Endothelial cell of umbilical vein (primary cell): ENCODE data around the gene CFAP99. TPM values are rescaled to one million over a fixed set of nuclear protein-coding genes. Genes with fewer than 3 reads are reported as not detected.

Experiments used
- BruUV-seq: library from RNA; stranded (reverse); fragments of 400-500 nt; replicated peaks from 2 replicates; lab custom pipeline; 2021; lab: Mats Ljungman, UMichigan
- CTCF ChIA-PET: fragments of 300-600, 350-600 bp; sonication (Branson Sonifier 250); formaldehyde crosslinking; loops from one replicate; lab custom pipeline; 2021; ENCODE audit warnings: antibody characterized with exemption, inconsistent platforms; lab: Charles Lee
- POLR2A ChIA-PET: fragments of 300-600, 350-600 bp; sonication (Branson Sonifier 250); formaldehyde crosslinking; loops from one replicate; lab custom pipeline; 2021; ENCODE audit warnings: antibody characterized with exemption, inconsistent platforms; lab: Charles Lee
- DNase-seq: peaks from one replicate; pipeline ENCODE4 v3.0.0-alpha.2; 2011; ENCODE audit warnings: low read depth, low spot score
- FAIRE-seq: peaks from 2 replicates; lab custom pipeline; 2011; peaks lifted over from hg19 to GRCh38; lab: Jason Lieb, UNC
- H2AFZ ChIP-seq: 2 replicates; pipeline ENCODE4 v1.6.0; 2012; ENCODE audit warnings: low read depth, low read length, control low read depth, inconsistent platforms
- H3K27ac ChIP-seq: 2 replicates; pipeline ENCODE4 v1.5.1; 2011; ENCODE audit warnings: low read depth, mild to moderate bottlenecking, control low read depth, low read length, moderate library complexity; ENCODE audit not compliant: insufficient read depth
- H3K27me3 ChIP-seq, 2 experiments: 2 replicates each; pipeline versions ENCODE4 v1.6.0 to v1.6.1; 2011; ENCODE audit warnings: low read length in 2 of 2, mixed read lengths in 1 of 2; ENCODE audit not compliant: control insufficient read depth in 2 of 2, insufficient read depth in 2 of 2
- H3K36me3 ChIP-seq, 2 experiments: 2 replicates in 1 of 2; 3 replicates in 1 of 2; pipeline ENCODE4 v1.5.1; 2011; ENCODE audit warnings: low read length in 2 of 2, mild to moderate bottlenecking in 1 of 2, moderate library complexity in 1 of 2; ENCODE audit not compliant: control insufficient read depth in 2 of 2, insufficient read depth in 2 of 2; ENCODE audit errors: extremely low read depth in 1 of 2
- H3K4me1 ChIP-seq: 3 replicates; pipeline ENCODE4 v1.5.1; 2011; ENCODE audit warnings: mild to moderate bottlenecking, low read length; ENCODE audit not compliant: control insufficient read depth, insufficient read depth; ENCODE audit errors: extremely low read depth
- H3K4me2 ChIP-seq: 2 replicates; pipeline ENCODE4 v1.6.1; 2011; ENCODE audit warnings: low read length, control low read depth, mixed read lengths; ENCODE audit not compliant: insufficient read depth
- H3K4me3 ChIP-seq, 3 experiments: fragments of 200-600 bp in 1 of 3; sonication (generic), shearing (Covaris generic) in 1 of 3; replicated peaks in 1 of 3; 2 replicates each; pipeline ENCODE4 v1.5.1; 2011 to 2016; ENCODE audit warnings: control low read depth in 3 of 3, low read length in 3 of 3, mild to moderate bottlenecking in 2 of 3, inconsistent platforms in 1 of 3, low read depth in 1 of 3, moderate library complexity in 1 of 3; ENCODE audit not compliant: insufficient read depth in 1 of 3
- H3K79me2 ChIP-seq: 2 replicates; pipeline ENCODE4 v1.6.0; 2012; ENCODE audit warnings: low read length, inconsistent platforms; ENCODE audit not compliant: control insufficient read depth, insufficient read depth
- H3K9ac ChIP-seq: replicated peaks from 2 replicates; pipeline ENCODE3; 2011; ENCODE audit warnings: low read length, control low read depth; ENCODE audit not compliant: insufficient read depth; ENCODE audit errors: extremely low read depth
- H3K9me1 ChIP-seq: replicated peaks from 3 replicates; pipeline ENCODE4 v1.6.0; 2011; ENCODE audit warnings: mild to moderate bottlenecking, low read length; ENCODE audit not compliant: control insufficient read depth, insufficient read depth; ENCODE audit errors: extremely low read depth
- H3K9me3 ChIP-seq: replicated peaks from 2 replicates; pipeline ENCODE4 v1.5.1; 2012; ENCODE audit warnings: low read length, inconsistent platforms; ENCODE audit not compliant: control insufficient read depth, insufficient read depth
- H4K20me1 ChIP-seq: replicated peaks from 2 replicates; pipeline ENCODE3; 2011; ENCODE audit warnings: mild to moderate bottlenecking, low read length; ENCODE audit not compliant: control insufficient read depth, insufficient read depth; ENCODE audit errors: extremely low read depth
- CTCF ChIP-seq, 2 donors: IDR thresholded peaks; 1 replicate in 1 of 2; 2 replicates in 1 of 2; pipeline ENCODE4 v1.5.1; 2011; ENCODE audit warnings: low read length in 2 of 2, mild to moderate bottlenecking in 2 of 2, moderate library complexity in 2 of 2, control low read depth in 1 of 2, inconsistent platforms in 1 of 2, low read depth in 1 of 2; ENCODE audit not compliant: insufficient read depth in 1 of 2; ENCODE audit errors: extremely low read depth in 1 of 2
- EZH2 ChIP-seq: IDR thresholded peaks from 2 replicates; pipeline ENCODE4 v1.6.1; 2012; ENCODE audit warnings: borderline replicate concordance, low read depth, mild to moderate bottlenecking, moderate library complexity, low read length, inconsistent platforms; ENCODE audit not compliant: severe bottlenecking
- FOS ChIP-seq: IDR thresholded peaks from 2 replicates; pipeline ENCODE4 v1.6.1; 2011; ENCODE audit warnings: mild to moderate bottlenecking, low read length, moderate library complexity, borderline replicate concordance; ENCODE audit not compliant: insufficient read depth
- GATA2 ChIP-seq: IDR thresholded peaks from 2 replicates; pipeline ENCODE4 v1.7.0; 2011; ENCODE audit warnings: low read depth, mild to moderate bottlenecking, moderate library complexity, mixed read lengths, low read length; ENCODE audit not compliant: insufficient read length, insufficient read depth
- JUN ChIP-seq: IDR thresholded peaks from 2 replicates; pipeline ENCODE4 v1.6.1; 2011; ENCODE audit warnings: borderline replicate concordance, low read depth; ENCODE audit not compliant: insufficient read length, insufficient read depth
- MYC ChIP-seq: IDR thresholded peaks from one replicate; pipeline ENCODE4 v1.6.1; 2011; ENCODE audit warnings: mild to moderate bottlenecking, low read depth, low read length
- POLR2A ChIP-seq: IDR thresholded peaks from 2 replicates; pipeline ENCODE4 v1.6.1; 2012; ENCODE audit warnings: low read depth, mild to moderate bottlenecking, control low read depth, low read length
- POLR2AphosphoS5 ChIP-seq: IDR thresholded peaks from 2 replicates; pipeline ENCODE4 v1.6.1; 2012; ENCODE audit warnings: low read depth, mild to moderate bottlenecking, control low read depth, low read length, moderate library complexity; ENCODE audit not compliant: insufficient read depth
- dilution Hi-C: fragments of 300-500 bp; cut with MboI; formaldehyde crosslinking; loops from one replicate; pipeline ENCODE4 v1.15.0; 2019; ENCODE audit warnings: low sequenced_read_pairs; ENCODE audit not compliant: extremely low pct_ligation_motif_present
- intact Hi-C: fragments of 100-400 bp; cut with micrococcal nuclease; formaldehyde crosslinking; loops from one replicate; pipeline ENCODE4 v1.10.0; 2022
- polyA plus RNA-seq, 4 experiments: library from polyadenylated mRNA; depleted of rRNA in 3 of 4; stranded (reverse) in 3 of 4; unstranded in 1 of 4; fragments of >200 nt; gene quantifications; 2 replicates each; pipeline versions ENCODE4 v1.2.1 to v1.2.3, GENCODE V29; 2011 to 2012; ENCODE audit warnings: missing spikeins in 1 of 4
- total RNA-seq: library from RNA; stranded (reverse); gene quantifications from 2 replicates; pipeline ENCODE4 v1.2.3, GENCODE V29; 2021
- TF ChIP-seq, protein P1 (sequence below): IDR thresholded peaks from 2 replicates; pipeline ENCODE4 v1.6.1; 2011; ENCODE audit not compliant: insufficient read depth, insufficient read length

The CFAP99 gene
- total and polyA plus RNA-seq, 2 donors (not counting 3 experiments of a cell fraction or from before 2014, with no cell fraction given) = 0.03 TPM; not detected in 1

DNA sequence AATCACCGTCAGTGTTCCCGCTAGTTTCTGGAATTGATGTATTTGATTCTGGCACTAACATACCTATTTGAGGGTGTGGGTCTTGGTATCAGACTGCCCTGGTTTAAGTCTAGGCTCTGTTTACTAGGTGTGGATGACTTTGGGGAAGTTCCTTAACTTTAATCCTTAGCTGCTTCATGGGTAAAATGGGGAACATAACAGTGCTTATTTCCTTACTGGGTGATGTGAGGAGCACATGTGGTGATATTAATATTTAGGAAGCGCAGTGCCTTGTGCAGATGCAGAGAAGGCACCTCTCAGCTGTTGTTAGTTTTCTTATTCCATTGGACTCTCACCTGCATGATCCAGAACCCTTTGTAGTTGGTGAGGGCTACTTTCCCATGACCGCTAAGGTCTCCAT lies 67.2 kb downstream of the CFAP99 start:
- CTCF ChIA-PET = interaction anchor here (2.3 kb wide), 1 partner anchor 16 kb away, joined by 14 read pairs; the partner anchor contains the start of gene RNF4
- Histone ChIP-seq H3K4me2 (no peak overlapping the region), H2AFZ (no peak overlapping the region), H3K9me1 (no peaks in the 10 kb centered on the region), H4K20me1 (peaks cover 15% of the 10 kb centered on the region), H3K79me2 (peaks cover 97% of the 10 kb centered on the region), H3K27ac (no peak overlapping the region), H3K9ac (no peak overlapping the region), H3K27me3 (no peaks in the 10 kb centered on the region), H3K9me3 (no peaks in the 10 kb centered on the region), H3K4me3 (no peak overlapping the region), H3K4me1 (peaks cover 52% of the 10 kb centered on the region), H3K36me3 (peaks cover 2 to 6% of the 10 kb centered on the region in 2 experiments)
- no TSS peak for BruUV-seq
- TF ChIP-seq CTCF (IDR thresholded peaks at IDR 0.05; ENCODE audit: extremely low read depth in 1 of 2, insufficient read depth in 1 of 2, low read depth in 1 of 2, low read length in 2 of 2) (no peak), JUN (no peak), POLR2A (no peak), GATA2 (no peak), EZH2 (no peak), FOS (no peak), MYC (no peak), POLR2AphosphoS5 (no peak)
- TF ChIP-seq, protein P1, sequence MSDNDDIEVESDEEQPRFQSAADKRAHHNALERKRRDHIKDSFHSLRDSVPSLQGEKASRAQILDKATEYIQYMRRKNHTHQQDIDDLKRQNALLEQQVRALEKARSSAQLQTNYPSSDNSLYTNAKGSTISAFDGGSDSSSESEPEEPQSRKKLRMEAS = no peak
- DNase-seq = no peak
- intact Hi-C loops (loop anchor here (1.0 kb wide), 1 partner anchor 8 kb away; no protein-coding TSS in a partner anchor), dilution Hi-C loops (no loop called here)
- POLR2A ChIA-PET = no interaction called here
- no peak for FAIRE-seq
